ENCODE data around the gene XAF1.

DNA sequence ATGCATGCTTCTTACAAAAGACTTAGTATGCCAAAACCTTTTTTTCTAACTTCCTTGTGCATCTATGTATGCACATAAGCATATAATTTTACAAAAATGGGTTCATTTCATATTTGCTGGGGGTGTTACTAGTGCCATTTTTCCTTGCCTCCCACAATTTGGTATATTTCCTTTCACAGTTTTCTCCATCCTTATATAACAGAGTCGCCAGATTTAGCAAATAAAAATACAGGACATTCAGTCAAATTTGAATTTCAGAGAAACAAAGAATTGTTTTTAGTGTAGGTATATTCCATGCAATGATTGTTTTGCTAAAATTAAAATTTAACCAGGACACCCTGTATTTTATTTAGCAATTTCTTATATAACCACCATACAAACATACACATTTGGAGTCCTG is 16.2 kb downstream of the XAF1 start:
- TF ChIP-seq ETV5 (CRISPR knock-in tag; IDR thresholded peaks at IDR 0.05; ENCODE audit: low read depth) (no peak), ZNF175 (CRISPR knock-in tag; IDR thresholded peaks at IDR 0.05; ENCODE audit: low read depth) (no peak), ATF1 (CRISPR knock-in tag; IDR thresholded peaks at IDR 0.05) (no peak), ATF1 (tag; IDR thresholded peaks at IDR 0.05) (no peak)
- TF ChIP-seq, protein P1, sequence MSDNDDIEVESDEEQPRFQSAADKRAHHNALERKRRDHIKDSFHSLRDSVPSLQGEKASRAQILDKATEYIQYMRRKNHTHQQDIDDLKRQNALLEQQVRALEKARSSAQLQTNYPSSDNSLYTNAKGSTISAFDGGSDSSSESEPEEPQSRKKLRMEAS (CRISPR knock-in tag; IDR thresholded peaks at IDR 0.05), result no peak
- TF ChIP-seq, protein P2, sequence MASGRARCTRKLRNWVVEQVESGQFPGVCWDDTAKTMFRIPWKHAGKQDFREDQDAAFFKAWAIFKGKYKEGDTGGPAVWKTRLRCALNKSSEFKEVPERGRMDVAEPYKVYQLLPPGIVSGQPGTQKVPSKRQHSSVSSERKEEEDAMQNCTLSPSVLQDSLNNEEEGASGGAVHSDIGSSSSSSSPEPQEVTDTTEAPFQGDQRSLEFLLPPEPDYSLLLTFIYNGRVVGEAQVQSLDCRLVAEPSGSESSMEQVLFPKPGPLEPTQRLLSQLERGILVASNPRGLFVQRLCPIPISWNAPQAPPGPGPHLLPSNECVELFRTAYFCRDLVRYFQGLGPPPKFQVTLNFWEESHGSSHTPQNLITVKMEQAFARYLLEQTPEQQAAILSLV (tag; IDR thresholded peaks at IDR 0.05), result no peak

All from K562 (cell line).